ENCODE data around the gene FRS3.

DNA sequence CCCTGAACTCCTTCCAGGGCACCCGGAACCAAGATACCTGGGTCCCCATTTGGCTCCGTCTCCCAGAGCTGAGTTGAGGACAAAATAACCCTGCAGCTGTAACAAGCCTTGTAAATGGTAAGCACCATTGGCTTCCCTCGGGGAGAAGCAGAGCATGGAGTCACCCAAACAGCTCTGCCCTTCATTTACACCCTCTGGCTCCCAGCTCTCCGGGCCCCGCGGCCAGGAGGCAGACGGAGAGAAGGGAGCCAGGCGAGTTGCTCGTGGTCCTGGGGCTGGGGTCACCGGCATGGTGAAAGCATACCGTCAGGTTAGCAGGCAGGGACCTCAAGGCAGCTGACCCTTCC, 46.4 kb downstream of the FRS3 start:
- TF ChIP-seq ASH2L (IDR thresholded peaks at IDR 0.05; ENCODE audit: low read length) (no peak), CTCF (IDR thresholded peaks at IDR 0.05; ENCODE audit: control extremely low read depth in 1 of 3, insufficient read depth in 1 of 3, low read depth in 1 of 3, low read length in 3 of 3) (no peak), EP300 (IDR thresholded peaks at IDR 0.05; ENCODE audit: borderline replicate concordance in 1 of 2, low read depth in 2 of 2, low read length in 2 of 2) (no peak), MAFK (IDR thresholded peaks at IDR 0.05; ENCODE audit: low read depth, low read length) (no peak), CREB1 (IDR thresholded peaks at IDR 0.05) (no peak), NRF1 (IDR thresholded peaks at IDR 0.05; ENCODE audit: low read depth, low read length) (no peak), EZH2 (IDR thresholded peaks at IDR 0.05; ENCODE audit: low read depth, low read length, severe bottlenecking) (no peak), SP1 (IDR thresholded peaks at IDR 0.05; ENCODE audit: low read depth, low read length) (no peak), USF2 (IDR thresholded peaks at IDR 0.05; ENCODE audit: low read length) (no peak)
- TF ChIP-seq, protein P1, sequence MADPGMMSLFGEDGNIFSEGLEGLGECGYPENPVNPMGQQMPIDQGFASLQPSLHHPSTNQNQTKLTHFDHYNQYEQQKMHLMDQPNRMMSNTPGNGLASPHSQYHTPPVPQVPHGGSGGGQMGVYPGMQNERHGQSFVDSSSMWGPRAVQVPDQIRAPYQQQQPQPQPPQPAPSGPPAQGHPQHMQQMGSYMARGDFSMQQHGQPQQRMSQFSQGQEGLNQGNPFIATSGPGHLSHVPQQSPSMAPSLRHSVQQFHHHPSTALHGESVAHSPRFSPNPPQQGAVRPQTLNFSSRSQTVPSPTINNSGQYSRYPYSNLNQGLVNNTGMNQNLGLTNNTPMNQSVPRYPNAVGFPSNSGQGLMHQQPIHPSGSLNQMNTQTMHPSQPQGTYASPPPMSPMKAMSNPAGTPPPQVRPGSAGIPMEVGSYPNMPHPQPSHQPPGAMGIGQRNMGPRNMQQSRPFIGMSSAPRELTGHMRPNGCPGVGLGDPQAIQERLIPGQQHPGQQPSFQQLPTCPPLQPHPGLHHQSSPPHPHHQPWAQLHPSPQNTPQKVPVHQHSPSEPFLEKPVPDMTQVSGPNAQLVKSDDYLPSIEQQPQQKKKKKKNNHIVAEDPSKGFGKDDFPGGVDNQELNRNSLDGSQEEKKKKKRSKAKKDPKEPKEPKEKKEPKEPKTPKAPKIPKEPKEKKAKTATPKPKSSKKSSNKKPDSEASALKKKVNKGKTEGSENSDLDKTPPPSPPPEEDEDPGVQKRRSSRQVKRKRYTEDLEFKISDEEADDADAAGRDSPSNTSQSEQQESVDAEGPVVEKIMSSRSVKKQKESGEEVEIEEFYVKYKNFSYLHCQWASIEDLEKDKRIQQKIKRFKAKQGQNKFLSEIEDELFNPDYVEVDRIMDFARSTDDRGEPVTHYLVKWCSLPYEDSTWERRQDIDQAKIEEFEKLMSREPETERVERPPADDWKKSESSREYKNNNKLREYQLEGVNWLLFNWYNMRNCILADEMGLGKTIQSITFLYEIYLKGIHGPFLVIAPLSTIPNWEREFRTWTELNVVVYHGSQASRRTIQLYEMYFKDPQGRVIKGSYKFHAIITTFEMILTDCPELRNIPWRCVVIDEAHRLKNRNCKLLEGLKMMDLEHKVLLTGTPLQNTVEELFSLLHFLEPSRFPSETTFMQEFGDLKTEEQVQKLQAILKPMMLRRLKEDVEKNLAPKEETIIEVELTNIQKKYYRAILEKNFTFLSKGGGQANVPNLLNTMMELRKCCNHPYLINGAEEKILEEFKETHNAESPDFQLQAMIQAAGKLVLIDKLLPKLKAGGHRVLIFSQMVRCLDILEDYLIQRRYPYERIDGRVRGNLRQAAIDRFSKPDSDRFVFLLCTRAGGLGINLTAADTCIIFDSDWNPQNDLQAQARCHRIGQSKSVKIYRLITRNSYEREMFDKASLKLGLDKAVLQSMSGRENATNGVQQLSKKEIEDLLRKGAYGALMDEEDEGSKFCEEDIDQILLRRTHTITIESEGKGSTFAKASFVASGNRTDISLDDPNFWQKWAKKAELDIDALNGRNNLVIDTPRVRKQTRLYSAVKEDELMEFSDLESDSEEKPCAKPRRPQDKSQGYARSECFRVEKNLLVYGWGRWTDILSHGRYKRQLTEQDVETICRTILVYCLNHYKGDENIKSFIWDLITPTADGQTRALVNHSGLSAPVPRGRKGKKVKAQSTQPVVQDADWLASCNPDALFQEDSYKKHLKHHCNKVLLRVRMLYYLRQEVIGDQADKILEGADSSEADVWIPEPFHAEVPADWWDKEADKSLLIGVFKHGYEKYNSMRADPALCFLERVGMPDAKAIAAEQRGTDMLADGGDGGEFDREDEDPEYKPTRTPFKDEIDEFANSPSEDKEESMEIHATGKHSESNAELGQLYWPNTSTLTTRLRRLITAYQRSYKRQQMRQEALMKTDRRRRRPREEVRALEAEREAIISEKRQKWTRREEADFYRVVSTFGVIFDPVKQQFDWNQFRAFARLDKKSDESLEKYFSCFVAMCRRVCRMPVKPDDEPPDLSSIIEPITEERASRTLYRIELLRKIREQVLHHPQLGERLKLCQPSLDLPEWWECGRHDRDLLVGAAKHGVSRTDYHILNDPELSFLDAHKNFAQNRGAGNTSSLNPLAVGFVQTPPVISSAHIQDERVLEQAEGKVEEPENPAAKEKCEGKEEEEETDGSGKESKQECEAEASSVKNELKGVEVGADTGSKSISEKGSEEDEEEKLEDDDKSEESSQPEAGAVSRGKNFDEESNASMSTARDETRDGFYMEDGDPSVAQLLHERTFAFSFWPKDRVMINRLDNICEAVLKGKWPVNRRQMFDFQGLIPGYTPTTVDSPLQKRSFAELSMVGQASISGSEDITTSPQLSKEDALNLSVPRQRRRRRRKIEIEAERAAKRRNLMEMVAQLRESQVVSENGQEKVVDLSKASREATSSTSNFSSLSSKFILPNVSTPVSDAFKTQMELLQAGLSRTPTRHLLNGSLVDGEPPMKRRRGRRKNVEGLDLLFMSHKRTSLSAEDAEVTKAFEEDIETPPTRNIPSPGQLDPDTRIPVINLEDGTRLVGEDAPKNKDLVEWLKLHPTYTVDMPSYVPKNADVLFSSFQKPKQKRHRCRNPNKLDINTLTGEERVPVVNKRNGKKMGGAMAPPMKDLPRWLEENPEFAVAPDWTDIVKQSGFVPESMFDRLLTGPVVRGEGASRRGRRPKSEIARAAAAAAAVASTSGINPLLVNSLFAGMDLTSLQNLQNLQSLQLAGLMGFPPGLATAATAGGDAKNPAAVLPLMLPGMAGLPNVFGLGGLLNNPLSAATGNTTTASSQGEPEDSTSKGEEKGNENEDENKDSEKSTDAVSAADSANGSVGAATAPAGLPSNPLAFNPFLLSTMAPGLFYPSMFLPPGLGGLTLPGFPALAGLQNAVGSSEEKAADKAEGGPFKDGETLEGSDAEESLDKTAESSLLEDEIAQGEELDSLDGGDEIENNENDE (IDR thresholded peaks at IDR 0.05; ENCODE audit: insufficient replicate concordance, low read length), result no peak
